C4-2B (cell line): ENCODE measurements around the gene CNTNAP5.

Experiments used
- ZFX ChIP-seq: fragments of 450-650 bp; IDR thresholded peaks from 2 replicates; pipeline ENCODE4 v1.6.1; 2017
- TF ChIP-seq, protein P1 (sequence below): fragments of 450-650 bp; conservative IDR thresholded peaks from 2 replicates; pipeline ENCODE4 v1.5.1; 2017; ENCODE audit warnings: mild to moderate bottlenecking

DNA sequence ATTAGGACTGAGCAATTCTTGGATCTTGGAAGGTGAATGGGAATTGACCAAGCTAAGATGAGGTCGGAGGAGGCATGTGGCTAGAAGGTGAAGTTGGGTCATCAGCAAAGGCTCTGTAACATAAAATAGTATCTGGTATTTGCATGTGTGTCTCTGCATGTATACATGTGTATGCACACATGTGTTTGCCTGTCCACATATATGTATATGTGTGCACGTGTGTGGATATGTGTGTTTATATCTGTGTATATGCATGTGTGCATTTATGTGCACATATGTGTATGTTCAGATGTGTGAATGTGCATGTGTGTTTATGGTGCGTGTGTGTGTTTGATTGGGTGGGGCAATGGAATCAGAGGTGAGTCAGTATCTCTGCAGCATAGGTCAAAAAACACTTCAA, 664.3 kb downstream of the CNTNAP5 start:
- TF ChIP-seq, protein P1, sequence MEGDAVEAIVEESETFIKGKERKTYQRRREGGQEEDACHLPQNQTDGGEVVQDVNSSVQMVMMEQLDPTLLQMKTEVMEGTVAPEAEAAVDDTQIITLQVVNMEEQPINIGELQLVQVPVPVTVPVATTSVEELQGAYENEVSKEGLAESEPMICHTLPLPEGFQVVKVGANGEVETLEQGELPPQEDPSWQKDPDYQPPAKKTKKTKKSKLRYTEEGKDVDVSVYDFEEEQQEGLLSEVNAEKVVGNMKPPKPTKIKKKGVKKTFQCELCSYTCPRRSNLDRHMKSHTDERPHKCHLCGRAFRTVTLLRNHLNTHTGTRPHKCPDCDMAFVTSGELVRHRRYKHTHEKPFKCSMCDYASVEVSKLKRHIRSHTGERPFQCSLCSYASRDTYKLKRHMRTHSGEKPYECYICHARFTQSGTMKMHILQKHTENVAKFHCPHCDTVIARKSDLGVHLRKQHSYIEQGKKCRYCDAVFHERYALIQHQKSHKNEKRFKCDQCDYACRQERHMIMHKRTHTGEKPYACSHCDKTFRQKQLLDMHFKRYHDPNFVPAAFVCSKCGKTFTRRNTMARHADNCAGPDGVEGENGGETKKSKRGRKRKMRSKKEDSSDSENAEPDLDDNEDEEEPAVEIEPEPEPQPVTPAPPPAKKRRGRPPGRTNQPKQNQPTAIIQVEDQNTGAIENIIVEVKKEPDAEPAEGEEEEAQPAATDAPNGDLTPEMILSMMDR, result no peak
- TF ChIP-seq ZFX, result no peak
